A549 (cell line): ENCODE results near the gene ATP1A4. TPM values are rescaled to one million over a fixed set of nuclear protein-coding genes. Genes with fewer than 3 reads are reported as not detected.

Source experiments
- ATAC-seq, 2 experiments: fragments of 200-7000 bp in 1 of 2; fragments of >200 bp in 1 of 2; cut with Nextera tagmentation in 1 of 2; cut with Tn5 transposase in 1 of 2; 3 replicates each; pipeline versions ENCODE4 v1.8.0 to v1.9.1; 2018 to 2020; ENCODE audit warnings: mild to moderate bottlenecking in 1 of 2, moderate library complexity in 1 of 2
- CTCF ChIA-PET: fragments of 300-600 bp; sonication (Branson Sonifier 250); formaldehyde crosslinking; extraction: SDS; loops from one replicate; lab custom pipeline; 2021; ENCODE audit warnings: antibody characterized with exemption, inconsistent platforms; lab: Yijun Ruan, JAX
- POLR2A ChIA-PET: fragments of 350-600 bp; formaldehyde crosslinking; extraction: SDS; loops from one replicate; lab custom pipeline; 2021; ENCODE audit warnings: antibody characterized with exemption, inconsistent platforms; lab: Yijun Ruan, JAX
- DNase-seq, 2 experiments: peaks; one replicate each; pipeline versions ENCODE4 v3.0.0 to v3.0.0-alpha.2; 2011 to 2016; ENCODE audit warnings: low read depth in 1 of 2, low spot score in 1 of 2
- FAIRE-seq: peaks from 2 replicates; lab custom pipeline; 2011; peaks lifted over from hg19 to GRCh38; lab: Jason Lieb, UNC
- H3K27ac ChIP-seq, 2 experiments: fragments of >200 bp; sonication (Bioruptor Twin); formaldehyde crosslinking; 3 replicates each; pipeline ENCODE4 v1.5.1; 2016 to 2017
- H3K4me1 ChIP-seq: fragments of >200 bp; sonication (Bioruptor Twin); formaldehyde crosslinking; 3 replicates; pipeline ENCODE4 v1.6.1; 2016
- H3K4me2 ChIP-seq: fragments of >200 bp; sonication (Bioruptor Twin); formaldehyde crosslinking; 3 replicates; pipeline ENCODE4 v1.6.1; 2016
- H3K4me3 ChIP-seq: fragments of >200 bp; sonication (Bioruptor Twin); formaldehyde crosslinking; 3 replicates; pipeline ENCODE4 v1.5.1; 2016
- H3K9me3 ChIP-seq: fragments of >200 bp; sonication (Bioruptor Twin); formaldehyde crosslinking; 3 replicates; pipeline ENCODE4 v1.6.1; 2016
- BCL3 ChIP-seq: fragments of >200 bp; sonication (Bioruptor Twin); formaldehyde crosslinking; IDR thresholded peaks from 3 replicates; pipeline ENCODE4 v1.6.1; 2016
- CEBPB ChIP-seq, 2 experiments: fragments of >200 bp in 1 of 2; sonication (Bioruptor Twin) in 1 of 2; formaldehyde crosslinking in 1 of 2; IDR thresholded peaks; 2 replicates each; pipeline ENCODE4 v1.6.1; 2012 to 2016
- CHD4 ChIP-seq: fragments of 200-600 bp; sonication (generic); IDR thresholded peaks from 2 replicates; pipeline ENCODE4 v1.6.1; 2016; ENCODE audit warnings: antibody characterized with exemption, mild to moderate bottlenecking, borderline replicate concordance
- EHF ChIP-seq: fragments of 250-450 bp; sonication (Bioruptor Pico); IDR thresholded peaks from 2 replicates; pipeline ENCODE4 v1.5.0; 2020; ENCODE audit warnings: mild to moderate bottlenecking
- FOSL2 ChIP-seq, 2 experiments: fragments of 450-650 bp in 1 of 2; fragments of >200 bp in 1 of 2; sonication (Bioruptor Twin) in 1 of 2; formaldehyde crosslinking; IDR thresholded peaks; 2 replicates each; pipeline versions ENCODE4 v1.5.0 to v1.6.1; 2016 to 2020; ENCODE audit warnings: mild to moderate bottlenecking in 1 of 2, moderate library complexity in 1 of 2
- HES2 ChIP-seq: fragments of >200 bp; sonication (Bioruptor Twin); formaldehyde crosslinking; IDR thresholded peaks from 2 replicates; pipeline ENCODE4 v1.6.1; 2016
- HMGXB4 ChIP-seq: fragments of 250-450 bp; sonication (Bioruptor Pico); IDR thresholded peaks from 2 replicates; pipeline ENCODE4 v1.5.0; 2021; ENCODE audit warnings: mild to moderate bottlenecking, moderate library complexity, borderline replicate concordance
- HOXB13 ChIP-seq: fragments of 250-450 bp; sonication (Bioruptor Pico); IDR thresholded peaks from 2 replicates; pipeline ENCODE4 v1.5.0; 2020; ENCODE audit warnings: low read depth, mild to moderate bottlenecking, moderate library complexity
- HOXB5 ChIP-seq: fragments of 250-450 bp; sonication (Bioruptor Pico); IDR thresholded peaks from 2 replicates; pipeline ENCODE4 v1.5.0; 2020; ENCODE audit warnings: mild to moderate bottlenecking, moderate library complexity
- JUN ChIP-seq, 2 experiments: fragments of >200 bp; sonication (Bioruptor Twin); formaldehyde crosslinking; IDR thresholded peaks; 2 replicates in 1 of 2; 3 replicates in 1 of 2; pipeline ENCODE4 v1.6.1; 2016 to 2017
- KDM1A ChIP-seq: fragments of 200-600 bp; sonication (generic); IDR thresholded peaks from 2 replicates; pipeline ENCODE4 v1.6.1; 2016; ENCODE audit warnings: low read depth, mild to moderate bottlenecking
- NFE2L2 ChIP-seq: fragments of 150-350 bp; conservative IDR thresholded peaks from 2 replicates; pipeline ENCODE4 v1.6.1; 2014; ENCODE audit warnings: low read length
- PHF8 ChIP-seq: fragments of 200-600 bp; sonication (generic); IDR thresholded peaks from 2 replicates; pipeline ENCODE4 v1.6.1; 2016; ENCODE audit warnings: low read depth, mild to moderate bottlenecking, antibody characterized with exemption, moderate library complexity, borderline replicate concordance
- RFX5 ChIP-seq: fragments of 450-650 bp; IDR thresholded peaks from 2 replicates; pipeline ENCODE4 v1.7.1; 2014; ENCODE audit warnings: antibody characterized with exemption, mild to moderate bottlenecking, moderate library complexity
- SMC3 ChIP-seq: fragments of >200 bp; sonication (Bioruptor Twin); formaldehyde crosslinking; IDR thresholded peaks from 3 replicates; pipeline ENCODE4 v1.6.1; 2018; ENCODE audit warnings: inconsistent platforms
- TFCP2L1 ChIP-seq: fragments of 250-450 bp; sonication (Bioruptor Pico); IDR thresholded peaks from 2 replicates; pipeline ENCODE4 v1.5.0; 2021; ENCODE audit warnings: mild to moderate bottlenecking
- TP53 ChIP-seq: fragments of 250-450 bp; sonication (Bioruptor Pico); IDR thresholded peaks from 2 replicates; pipeline ENCODE4 v1.5.0; 2021; ENCODE audit warnings: mild to moderate bottlenecking, moderate library complexity
- ZC3H11A ChIP-seq: fragments of 450-650 bp; IDR thresholded peaks from 2 replicates; pipeline ENCODE4 v1.6.1; 2014; ENCODE audit warnings: antibody characterized with exemption, mild to moderate bottlenecking
- WGBS: methylation state at CpG from one replicate; pipeline ENCODE4 v1.1.6; 2017; ENCODE audit errors: missing lambda C conversion rate; 5-methylcytosine and 5-hydroxymethylcytosine counted together
- polyA plus RNA-seq, 4 experiments: library from polyadenylated mRNA; depleted of rRNA in 3 of 4; stranded (reverse); fragments of >200 nt; fragmentation: RNase III in 1 of 4; extraction: RNeasy Plus Mini Kit Qiagen cat#74134 plus additional on column Dnase treatment in 1 of 4; gene quantifications; 2 replicates in 3 of 4; 3 replicates in 1 of 4; pipeline ENCODE4 v1.2.3, GENCODE V29; 2011 to 2017

The ATP1A4 gene
- polyA plus RNA-seq, 2 of the 4 experiments (the other 2 are of a cell fraction): not detected

- peaks cover 45% of the 10 kb centered on the region for H3K4me1 ChIP-seq
- peak overlapping the region; percentile 89 to 96 for H3K27ac ChIP-seq
- 65% methylated on average over 9 of the region's 9 CpGs for WGBS
- DNase-seq (peak; percentile 50 to 71), FAIRE-seq (no peak), ATAC-seq (peak; percentile 40 to 69)
- TF ChIP-seq HOXB5 (CRISPR knock-in tag) (no peak), SMC3 (no peak), FOSL2 (IDR thresholded peaks at IDR 0.05) (no peak), FOSL2 (CRISPR knock-in tag; IDR thresholded peaks at IDR 0.05) (peak; percentile 63), BCL3 (no peak), NFE2L2 (no peak), HMGXB4 (CRISPR knock-in tag) (no peak), HES2 (no peak), EHF (CRISPR knock-in tag) (no peak)
- H3K4me3 ChIP-seq: peak overlapping the region; percentile 88
- peak overlapping the region; percentile 98 for H3K4me2 ChIP-seq
- ChIA-PET POLR2A (no interaction called here), CTCF (interaction anchor here (1.1 to 7.6 kb wide), 7 partner anchors 7 to 105 kb away, joined by 4 to 86 read pairs (median 27); partner anchors contain the start of gene CASQ1)
- H3K9me3 ChIP-seq: no peaks in the 10 kb centered on the region
These were observed 55.2 kb downstream of the ATP1A4 start for GRCh38 chr1:160206421-160207117.

- DNase-seq: no peak
- Histone ChIP-seq H3K4me3 (no peak overlapping the region), H3K9me3 (no peaks in the 10 kb centered on the region), H3K27ac (peak overlapping the region in 1 of 2 experiments; percentile 96; a peak in 3 of 6 replicates), H3K4me2 (peak overlapping the region; percentile 98), H3K4me1 (peaks cover 45% of the 10 kb centered on the region)
- FAIRE-seq: no peak
- POLR2A ChIA-PET: no interaction called here
- CTCF ChIA-PET: interaction anchor here (1.5 to 7.6 kb wide), 7 partner anchors 8 to 122 kb away, joined by 4 to 52 read pairs (median 18); no protein-coding TSS in a partner anchor
- 86% methylated on average over 4 of the region's 4 CpGs for WGBS
- TF ChIP-seq HOXB5 (CRISPR knock-in tag) (no peak), HOXB13 (CRISPR knock-in tag) (no peak), CHD4 (no peak), JUN (IDR thresholded peaks at IDR 0.05) (no peak), CEBPB (IDR thresholded peaks at IDR 0.05) (no peak), ZC3H11A (no peak), TFCP2L1 (CRISPR knock-in tag) (no peak)
- TF ChIP-seq, all 56 proteins: peak for 0
- ATAC-seq: no peak
These were observed 55.8 kb downstream of the ATP1A4 start for GRCh38 chr1:160207118-160207650.

- no peak for DNase-seq
- 86% methylated on average over 9 of the region's 9 CpGs for whole genome bisulfite sequencing
- Histone ChIP-seq H3K4me3 (no peak overlapping the region), H3K4me2 (no peak overlapping the region; the same call in 2 of the 3 replicates), H3K9me3 (no peaks in the 10 kb centered on the region), H3K27ac (peak overlapping the region in 1 of 2 experiments; percentile 96; a peak in 2 of 6 replicates), H3K4me1 (peaks cover 45% of the 10 kb centered on the region)
- FAIRE-seq: no peak
- TF ChIP-seq KDM1A (no peak), TP53 (CRISPR knock-in tag) (no peak), PHF8 (no peak), EHF (CRISPR knock-in tag) (no peak), RFX5 (no peak)
- CTCF ChIA-PET: interaction anchor here (1.5 to 7.6 kb wide), 8 partner anchors 9 to 123 kb away, joined by 3 to 52 read pairs (median 14); no protein-coding TSS in a partner anchor
- no peak for ATAC-seq
- POLR2A ChIA-PET: no interaction called here
These were observed 56.6 kb downstream of the ATP1A4 start for GRCh38 chr1:160207771-160208556.
